ENCODE results near the gene JAKMIP1. TPM values are rescaled to one million over a fixed set of nuclear protein-coding genes. Genes with fewer than 3 reads are reported as not detected.

JAKMIP1 gene
- total RNA-seq, 2 experiments from 2014 or later, result 5.6 to 6.3 TPM

DNA sequence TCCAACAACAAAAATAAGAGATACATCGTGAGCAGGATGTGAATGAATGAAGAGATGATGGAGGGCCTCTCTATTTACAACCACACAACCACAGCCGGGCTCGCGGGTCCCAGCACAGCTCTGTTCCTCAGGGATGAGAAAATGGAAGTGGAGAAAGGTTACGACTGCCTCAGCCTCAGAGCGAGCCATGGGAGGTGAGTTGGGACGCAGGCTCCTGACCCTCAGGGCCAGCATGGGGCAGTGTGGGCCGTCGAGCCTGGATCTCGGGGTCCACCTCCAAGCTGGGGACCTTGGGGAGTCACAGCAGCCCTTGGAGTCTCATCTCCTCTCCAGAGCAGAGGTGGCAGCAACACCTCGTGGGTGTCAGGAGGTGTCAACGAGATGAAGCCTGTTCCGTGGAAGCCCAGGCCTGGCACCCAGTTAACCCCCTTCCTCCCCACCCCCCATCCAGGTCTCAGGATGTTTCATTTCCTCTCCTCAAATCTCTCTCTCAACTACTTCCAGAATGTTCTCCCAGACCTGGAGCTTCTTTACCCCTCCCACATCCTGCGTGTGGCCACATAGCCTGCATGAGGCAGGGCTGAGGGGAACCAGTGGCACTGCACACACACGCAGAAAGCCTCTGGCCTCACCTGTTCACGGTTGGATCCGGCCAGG lies 208.1 kb downstream of the JAKMIP1 start:
- ChIA-PET POLR2A (no interaction called here), CTCF (no interaction called here)
- Mint-ChIP-seq H3K36me3 (ENCODE audit: low read depth) (no peaks in the 10 kb centered on the region), H3K9me3 (no peaks in the 10 kb centered on the region), H3K27me3 (peaks cover 2% of the 10 kb centered on the region), H3K4me3 (no peak overlapping the region), H3K4me1 (ENCODE audit: low read depth) (peaks cover 7% of the 10 kb centered on the region), H3K27ac (no peak overlapping the region)
- DNase-seq (no peak), ATAC-seq (no peak)
- intact Hi-C loops (cut with micrococcal nuclease), result no loop called here
- no peak for TF ChIP-seq CTCF (IDR thresholded peaks at IDR 0.05)

- intact Hi-C loops (cut with micrococcal nuclease), result no loop called here
- peaks cover 2% of the 10 kb centered on the region for H3K27me3 Mint-ChIP-seq
Measured at GRCh38 chr4:5991405-5991804, 208.9 kb downstream of the JAKMIP1 start.

GRCh38 chr4:5990446-5991160 lies 209.7 kb downstream of the JAKMIP1 start:
- H3K4me1 Mint-ChIP-seq (ENCODE audit: low read depth), result no peaks in the 10 kb centered on the region
- H3K27me3 Mint-ChIP-seq, result peaks cover 2% of the 10 kb centered on the region
- no peak for ATAC-seq
- no peak overlapping the region for H3K27ac Mint-ChIP-seq
- no peaks in the 10 kb centered on the region for H3K36me3 Mint-ChIP-seq (ENCODE audit: low read depth)
- no peak overlapping the region for H3K4me3 Mint-ChIP-seq
- H3K9me3 Mint-ChIP-seq, result no peaks in the 10 kb centered on the region
- POLR2A ChIA-PET, result no interaction called here
- intact Hi-C loops (cut with micrococcal nuclease), result no loop called here
- no peak for DNase-seq
- TF ChIP-seq CTCF (IDR thresholded peaks at IDR 0.05), result no peak
- CTCF ChIA-PET, result interaction anchor here (2.2 kb wide), 1 partner anchor 8 kb away, joined by 11 read pairs; no protein-coding TSS in a partner anchor

More at GRCh38 chr4:5991405-5991804, 208.9 kb downstream of the JAKMIP1 start:
- CTCF ChIA-PET, result no interaction called here
- no peak for TF ChIP-seq CTCF (IDR thresholded peaks at IDR 0.05)
- ATAC-seq, result no peak
- H3K36me3 Mint-ChIP-seq (ENCODE audit: low read depth), result no peaks in the 10 kb centered on the region
- DNase-seq, result no peak
- POLR2A ChIA-PET, result no interaction called here
- H3K4me1 Mint-ChIP-seq (ENCODE audit: low read depth), result peaks cover 6% of the 10 kb centered on the region
- H3K9me3 Mint-ChIP-seq, result no peaks in the 10 kb centered on the region
- H3K27ac Mint-ChIP-seq, result no peak overlapping the region
- no peak overlapping the region for H3K4me3 Mint-ChIP-seq

DNA sequence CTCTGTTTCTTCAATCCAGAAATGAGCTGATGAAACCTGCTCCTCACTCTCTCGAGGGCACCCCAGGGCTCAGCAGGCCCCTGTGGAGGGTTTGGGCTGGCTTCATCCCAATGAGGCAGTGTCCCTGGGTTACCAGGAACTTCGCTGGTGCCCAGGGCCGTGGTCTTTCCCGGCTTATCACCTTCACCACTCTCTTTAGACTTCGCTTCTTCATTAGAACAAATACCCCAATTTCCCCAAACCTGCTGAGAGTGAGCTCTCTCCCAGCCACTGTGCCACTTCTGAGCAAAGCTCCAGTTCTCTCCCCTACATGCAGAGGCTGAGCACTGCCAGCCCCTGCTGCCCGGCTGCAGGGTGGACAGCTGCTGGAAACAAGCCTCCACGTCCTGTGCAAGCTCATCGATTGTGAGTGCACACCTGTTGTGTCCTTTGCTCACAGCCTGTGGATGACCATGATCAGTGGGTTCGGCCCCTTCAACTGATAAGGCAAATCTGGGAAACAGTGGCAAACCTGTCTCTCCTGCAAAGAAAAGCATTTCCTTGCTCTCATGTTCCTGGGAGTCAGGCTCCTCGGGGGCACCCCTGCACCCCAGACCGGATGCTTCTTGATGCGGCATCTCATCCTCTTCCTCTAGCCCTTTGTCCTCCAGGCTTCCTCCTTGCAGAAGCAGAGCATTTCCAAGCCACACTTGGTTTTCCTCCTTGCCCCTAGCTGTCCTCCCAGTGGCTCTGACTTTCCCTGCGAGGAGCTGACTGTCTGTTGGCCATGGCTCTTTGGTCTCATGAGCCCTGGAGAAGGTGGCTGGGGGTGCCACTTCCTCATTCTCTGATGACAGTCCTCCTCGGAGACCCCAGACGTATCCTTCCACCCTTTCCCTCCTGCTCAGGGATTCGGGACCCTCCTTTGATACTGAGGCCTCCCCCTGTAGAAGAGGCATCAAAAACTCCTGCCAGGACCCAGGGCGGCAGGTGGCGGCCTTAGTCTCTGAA lies 210.8 kb downstream of the JAKMIP1 start:
- Mint-ChIP-seq H3K27ac (no peak overlapping the region), H3K27me3 (peaks cover 2% of the 10 kb centered on the region), H3K36me3 (ENCODE audit: low read depth) (no peaks in the 10 kb centered on the region), H3K4me3 (no peak overlapping the region), H3K9me3 (peaks cover 5% of the 10 kb centered on the region), H3K4me1 (ENCODE audit: low read depth) (no peaks in the 10 kb centered on the region)
- no peak for TF ChIP-seq CTCF (IDR thresholded peaks at IDR 0.05)
- intact Hi-C loops (cut with micrococcal nuclease), result no loop called here
- DNase-seq (no peak), ATAC-seq (no peak)
- ChIA-PET POLR2A (interaction anchor here (0.8 kb wide), 1 partner anchor 13 kb away, joined by 3 read pairs; no protein-coding TSS in a partner anchor), CTCF (interaction anchor here (2.2 kb wide), 1 partner anchor 9 kb away, joined by 11 read pairs; no protein-coding TSS in a partner anchor)
